GM12892 (cell line): ENCODE results near the gene TRPM7.

ENCODE experiments used
- POLR2A ChIP-seq: IDR thresholded peaks from 2 replicates; pipeline ENCODE4 v1.6.1; 2011; ENCODE audit warnings: low read depth, low read length, control low read depth
- POLR2AphosphoS5 ChIP-seq: IDR thresholded peaks from 2 replicates; pipeline ENCODE4 v1.6.1; 2011; ENCODE audit warnings: low read depth, low read length, control low read depth

- no peak for TF ChIP-seq POLR2A
- TF ChIP-seq POLR2AphosphoS5: no peak
Measured at GRCh38 chr15:50653156-50653743, 33.3 kb downstream of the TRPM7 start.
